ENCODE results near the gene IZUMO1.
"Not testable (repeated sequence)": the region's sequence is repeated elsewhere in the genome, so short reads cannot be mapped to it uniquely, and the experiment has no call there.

- not testable (repeated sequence) for TF ChIP-seq POLR2A (IDR thresholded peaks at IDR 0.05; ENCODE audit: low read length); CBX8 (IDR thresholded peaks at IDR 0.05); ZFP36 (IDR thresholded peaks at IDR 0.05; ENCODE audit: borderline replicate concordance, partially characterized antibody); KDM5A (IDR thresholded peaks at IDR 0.05)
- TF ChIP-seq, protein P1, sequence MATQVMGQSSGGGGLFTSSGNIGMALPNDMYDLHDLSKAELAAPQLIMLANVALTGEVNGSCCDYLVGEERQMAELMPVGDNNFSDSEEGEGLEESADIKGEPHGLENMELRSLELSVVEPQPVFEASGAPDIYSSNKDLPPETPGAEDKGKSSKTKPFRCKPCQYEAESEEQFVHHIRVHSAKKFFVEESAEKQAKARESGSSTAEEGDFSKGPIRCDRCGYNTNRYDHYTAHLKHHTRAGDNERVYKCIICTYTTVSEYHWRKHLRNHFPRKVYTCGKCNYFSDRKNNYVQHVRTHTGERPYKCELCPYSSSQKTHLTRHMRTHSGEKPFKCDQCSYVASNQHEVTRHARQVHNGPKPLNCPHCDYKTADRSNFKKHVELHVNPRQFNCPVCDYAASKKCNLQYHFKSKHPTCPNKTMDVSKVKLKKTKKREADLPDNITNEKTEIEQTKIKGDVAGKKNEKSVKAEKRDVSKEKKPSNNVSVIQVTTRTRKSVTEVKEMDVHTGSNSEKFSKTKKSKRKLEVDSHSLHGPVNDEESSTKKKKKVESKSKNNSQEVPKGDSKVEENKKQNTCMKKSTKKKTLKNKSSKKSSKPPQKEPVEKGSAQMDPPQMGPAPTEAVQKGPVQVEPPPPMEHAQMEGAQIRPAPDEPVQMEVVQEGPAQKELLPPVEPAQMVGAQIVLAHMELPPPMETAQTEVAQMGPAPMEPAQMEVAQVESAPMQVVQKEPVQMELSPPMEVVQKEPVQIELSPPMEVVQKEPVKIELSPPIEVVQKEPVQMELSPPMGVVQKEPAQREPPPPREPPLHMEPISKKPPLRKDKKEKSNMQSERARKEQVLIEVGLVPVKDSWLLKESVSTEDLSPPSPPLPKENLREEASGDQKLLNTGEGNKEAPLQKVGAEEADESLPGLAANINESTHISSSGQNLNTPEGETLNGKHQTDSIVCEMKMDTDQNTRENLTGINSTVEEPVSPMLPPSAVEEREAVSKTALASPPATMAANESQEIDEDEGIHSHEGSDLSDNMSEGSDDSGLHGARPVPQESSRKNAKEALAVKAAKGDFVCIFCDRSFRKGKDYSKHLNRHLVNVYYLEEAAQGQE (IDR thresholded peaks at IDR 0.05), result not testable (repeated sequence)
Measured at GRCh38 chr19:48765816-48766215, 19.1 kb upstream of the IZUMO1 start.
